ENCODE results near the gene H1-8. TPM values are rescaled to one million over a fixed set of nuclear protein-coding genes. Genes with fewer than 3 reads are reported as not detected.

H1-8 gene
- total and polyA plus RNA-seq, 5 donors from 2014 or later: not detected

DNA sequence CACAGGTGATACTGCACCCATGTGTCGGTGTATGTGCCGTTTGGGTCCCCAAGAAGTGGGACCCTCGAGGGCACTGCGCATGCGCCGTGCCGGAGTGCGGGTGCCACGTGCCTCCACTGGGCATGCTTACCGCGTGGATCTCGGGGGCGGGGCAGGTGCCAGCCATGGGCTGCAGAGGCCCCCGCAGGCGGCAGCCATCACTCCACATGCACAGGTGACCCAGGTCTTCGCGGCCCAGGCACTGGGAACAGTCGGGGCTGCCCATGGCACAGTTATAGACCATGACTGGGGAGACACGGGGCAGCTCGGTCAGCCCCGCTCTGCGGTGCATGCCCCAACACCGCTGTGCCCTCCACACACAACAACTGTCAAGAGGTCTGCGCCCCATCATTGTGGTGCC, 31.2 kb downstream of the H1-8 start:
- Histone ChIP-seq H3K4me1 (ENCODE audit: control insufficient read depth, insufficient read depth, low read length, poor library complexity, severe bottlenecking) (peaks cover 38% of the 10 kb centered on the region), H3K4me3 (ENCODE audit: low read depth, low read length) (no peak overlapping the region), H3K27me3 (ENCODE audit: control insufficient read depth, insufficient read depth, low read length) (no peaks in the 10 kb centered on the region), H3K9me3 (ENCODE audit: control insufficient read depth in 2 of 2, low read length in 2 of 2) (no peaks in the 10 kb centered on the region), H3K36me3 (ENCODE audit: control insufficient read depth, insufficient read depth, low read length) (no peaks in the 10 kb centered on the region), H3K27ac (ENCODE audit: insufficient read depth, low read length, poor library complexity, severe bottlenecking) (no peak overlapping the region)
- Mint-ChIP-seq H3K27ac (peak overlapping the region in 2 of 3 donors; percentile 51 to 91), H3K4me1 (peaks cover 0 to 35% (median 8%) of the 10 kb centered on the region in 4 donors), H3K27me3 (no peaks in the 10 kb centered on the region), H3K4me3 (no peak overlapping the region), H3K36me3 (no peaks in the 10 kb centered on the region), H3K9me3 (no peaks in the 10 kb centered on the region)
- no peak for ATAC-seq (ENCODE audit: low read depth in 2 of 2)
- no peak for DNase-seq

DNA sequence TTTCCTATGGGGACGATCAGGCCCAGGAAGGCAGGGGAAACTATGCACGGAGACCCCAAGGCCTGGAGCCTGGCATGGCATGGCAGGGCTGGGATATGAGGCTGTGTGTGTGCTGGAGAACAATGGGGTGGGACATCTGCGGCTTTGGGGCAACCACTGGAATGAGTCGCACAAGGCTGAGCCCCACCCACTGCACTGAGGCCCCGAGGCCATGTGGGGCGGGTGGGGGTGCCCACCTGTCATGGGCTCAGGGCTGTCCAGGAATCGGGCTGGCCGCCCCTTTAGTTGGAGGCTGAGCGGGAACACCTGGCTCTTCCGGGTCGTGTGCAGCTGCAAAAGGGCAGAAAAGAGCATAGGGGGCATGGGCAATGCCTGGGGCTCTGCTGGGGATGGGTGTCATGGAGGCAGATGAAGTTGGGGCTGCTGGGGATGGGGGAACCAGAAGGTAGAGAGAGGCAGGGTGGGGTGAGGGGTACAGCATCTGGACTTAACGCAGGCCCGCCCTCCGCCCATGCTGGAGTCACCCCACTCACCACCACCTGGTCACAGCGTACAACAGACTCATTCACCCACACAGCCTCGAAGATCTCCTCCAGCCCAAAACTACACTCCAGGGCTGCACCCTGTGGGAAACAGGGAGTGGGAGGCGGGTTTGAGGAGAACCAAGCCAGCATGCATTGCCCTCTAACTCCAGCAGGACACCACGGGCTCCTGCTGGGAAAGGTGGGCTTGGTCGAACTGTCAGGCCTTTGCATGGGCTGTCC, 32.4 kb downstream of the H1-8 start:
- H3K4me1 Mint-ChIP-seq: peaks cover 0 to 35% (median 8%) of the 10 kb centered on the region in 4 donors
- peak overlapping the region; percentile 43 to 92 (median 91) for H3K27ac Mint-ChIP-seq
- no peaks in the 10 kb centered on the region for H3K27me3 Mint-ChIP-seq
- Histone ChIP-seq H3K27ac (ENCODE audit: insufficient read depth, low read length, poor library complexity, severe bottlenecking) (no peak overlapping the region), H3K4me1 (ENCODE audit: control insufficient read depth, insufficient read depth, low read length, poor library complexity, severe bottlenecking) (peaks cover 38% of the 10 kb centered on the region), H3K27me3 (ENCODE audit: control insufficient read depth, insufficient read depth, low read length) (no peaks in the 10 kb centered on the region), H3K4me3 (ENCODE audit: low read depth, low read length) (no peak overlapping the region), H3K9me3 (ENCODE audit: control insufficient read depth in 2 of 2, low read length in 2 of 2) (no peaks in the 10 kb centered on the region), H3K36me3 (ENCODE audit: control insufficient read depth, insufficient read depth, low read length) (no peaks in the 10 kb centered on the region)
- no peaks in the 10 kb centered on the region for H3K9me3 Mint-ChIP-seq
- H3K4me3 Mint-ChIP-seq: no peak overlapping the region
- no peak for DNase-seq
- no peak for ATAC-seq (ENCODE audit: low read depth in 2 of 2)
- no peaks in the 10 kb centered on the region for H3K36me3 Mint-ChIP-seq

DNA sequence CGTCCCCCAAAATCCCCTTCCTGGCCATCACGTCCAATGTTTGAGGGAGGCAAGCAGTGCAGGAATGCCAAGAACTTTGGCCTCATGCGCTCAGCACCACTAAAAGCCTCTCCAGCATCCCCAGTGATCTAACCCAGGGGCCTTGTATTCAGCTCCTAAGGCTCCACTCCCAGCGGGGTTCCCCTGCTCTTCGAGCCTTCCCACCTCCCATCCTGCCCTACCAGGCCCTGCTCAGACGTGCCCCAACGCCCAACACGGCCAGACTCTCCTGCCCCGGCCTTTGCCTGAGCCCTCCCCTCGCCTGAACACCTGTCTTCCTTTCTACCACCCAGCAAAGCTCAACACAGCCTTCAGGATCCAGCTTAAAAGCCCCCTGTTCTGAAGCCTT, 33.0 kb downstream of the H1-8 start:
- H3K4me1 Mint-ChIP-seq: peaks cover 0 to 35% (median 8%) of the 10 kb centered on the region in 4 donors
- Histone ChIP-seq H3K27ac (ENCODE audit: insufficient read depth, low read length, poor library complexity, severe bottlenecking) (peak overlapping the region; percentile 45), H3K27me3 (ENCODE audit: control insufficient read depth, insufficient read depth, low read length) (no peaks in the 10 kb centered on the region), H3K4me3 (ENCODE audit: low read depth, low read length) (no peak overlapping the region), H3K9me3 (ENCODE audit: control insufficient read depth in 2 of 2, low read length in 2 of 2) (no peaks in the 10 kb centered on the region), H3K36me3 (ENCODE audit: control insufficient read depth, insufficient read depth, low read length) (no peaks in the 10 kb centered on the region), H3K4me1 (ENCODE audit: control insufficient read depth, insufficient read depth, low read length, poor library complexity, severe bottlenecking) (peaks cover 38% of the 10 kb centered on the region)
- H3K27me3 Mint-ChIP-seq: no peaks in the 10 kb centered on the region
- H3K4me3 Mint-ChIP-seq: no peak overlapping the region
- no peaks in the 10 kb centered on the region for H3K36me3 Mint-ChIP-seq
- no peak for ATAC-seq (ENCODE audit: low read depth in 2 of 2)
- DNase-seq: no peak
- H3K9me3 Mint-ChIP-seq: no peaks in the 10 kb centered on the region
- H3K27ac Mint-ChIP-seq: peak overlapping the region; percentile 56 to 92 (median 91)

DNA sequence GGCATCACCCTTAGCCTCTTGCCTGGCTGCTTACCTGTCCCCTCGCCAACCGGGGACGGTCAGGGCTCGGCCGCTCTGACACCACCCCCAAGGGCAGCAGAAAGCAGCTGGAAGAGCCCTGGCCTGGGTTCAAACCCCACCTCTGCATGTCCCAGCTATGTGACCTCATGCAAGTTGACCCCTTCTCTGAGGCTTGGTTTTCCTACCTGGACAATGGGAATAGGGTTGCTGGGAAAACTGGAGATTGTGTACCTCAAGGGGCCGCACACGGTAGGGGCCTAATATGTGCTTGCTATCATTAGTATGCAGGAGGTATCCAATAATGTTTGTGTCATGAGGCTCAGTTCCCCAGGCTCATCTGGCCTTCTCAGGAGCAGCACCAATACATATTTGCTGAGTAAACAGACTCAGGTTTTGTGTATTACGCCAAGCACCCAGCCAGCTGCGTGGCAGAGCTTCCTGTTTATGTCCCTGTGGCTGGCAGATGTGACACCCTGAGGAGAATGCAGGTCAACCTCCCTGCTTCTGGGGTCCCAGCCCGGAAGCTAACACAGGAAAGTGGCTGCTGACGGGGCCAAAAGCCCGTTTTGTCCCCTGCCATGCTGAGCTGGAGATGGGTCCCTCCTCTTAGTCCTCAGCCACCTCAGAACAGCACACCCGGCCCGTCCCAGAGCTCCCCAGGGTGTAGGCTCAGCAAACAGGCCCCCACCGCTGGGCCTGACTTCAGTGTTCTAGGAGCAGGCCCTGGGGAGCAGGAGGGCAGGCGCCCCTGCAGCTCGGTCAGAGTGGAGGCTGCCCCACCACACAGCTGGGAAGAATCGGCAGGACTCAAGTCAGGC, 33.8 kb downstream of the H1-8 start:
- no peaks in the 10 kb centered on the region for H3K27me3 ChIP-seq (ENCODE audit: control insufficient read depth, insufficient read depth, low read length)
- Mint-ChIP-seq H3K27me3 (no peaks in the 10 kb centered on the region), H3K4me1 (peaks cover 0 to 35% (median 8%) of the 10 kb centered on the region in 4 donors), H3K36me3 (no peaks in the 10 kb centered on the region), H3K4me3 (peak overlapping the region in 3 of 4 donors; percentile 48 to 75 (median 63)), H3K27ac (peak overlapping the region; percentile 91 to 96 (median 92)), H3K9me3 (no peaks in the 10 kb centered on the region)
- peaks cover 38% of the 10 kb centered on the region for H3K4me1 ChIP-seq (ENCODE audit: control insufficient read depth, insufficient read depth, low read length, poor library complexity, severe bottlenecking)
- no peaks in the 10 kb centered on the region for H3K36me3 ChIP-seq (ENCODE audit: control insufficient read depth, insufficient read depth, low read length)
- peak overlapping the region; percentile 45 for H3K27ac ChIP-seq (ENCODE audit: insufficient read depth, low read length, poor library complexity, severe bottlenecking)
- peak overlapping the region; percentile 32 for H3K4me3 ChIP-seq (ENCODE audit: low read depth, low read length)
- H3K9me3 ChIP-seq (ENCODE audit: control insufficient read depth in 2 of 2, low read length in 2 of 2): no peaks in the 10 kb centered on the region
- DNase-seq (peak; percentile 20 to 89 (median 71)), ATAC-seq (ENCODE audit: low read depth in 2 of 2) (peak; percentile 78 to 85)

DNA sequence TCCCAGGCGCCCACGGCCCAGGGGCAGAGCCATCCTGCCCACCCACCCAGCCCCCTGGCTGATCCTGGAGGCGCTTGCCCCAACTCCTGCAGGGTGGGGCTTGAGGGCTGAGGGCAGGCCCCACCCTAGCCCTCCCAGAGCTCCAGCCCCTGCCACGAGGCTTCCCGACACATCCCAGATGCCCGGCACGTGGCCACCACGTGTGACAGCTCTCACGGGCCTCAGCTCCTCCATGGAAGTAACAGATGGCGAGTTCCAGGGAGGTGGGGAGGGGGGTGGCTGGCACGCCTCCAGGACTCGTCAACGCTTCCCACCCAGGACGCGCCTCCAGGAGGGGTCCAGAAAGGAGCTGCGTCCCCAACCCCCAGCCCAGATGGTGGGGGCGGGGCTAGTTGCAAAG, 34.4 kb downstream of the H1-8 start:
- Mint-ChIP-seq H3K27me3 (no peaks in the 10 kb centered on the region), H3K4me3 (no peak overlapping the region), H3K27ac (peak overlapping the region; percentile 63 to 92 (median 91)), H3K36me3 (no peaks in the 10 kb centered on the region), H3K9me3 (no peaks in the 10 kb centered on the region), H3K4me1 (peaks cover 0 to 35% (median 8%) of the 10 kb centered on the region in 4 donors)
- DNase-seq (peak in 1 of 3 donors; percentile 5), ATAC-seq (ENCODE audit: low read depth in 2 of 2) (no peak)
- Histone ChIP-seq H3K9me3 (ENCODE audit: control insufficient read depth in 2 of 2, low read length in 2 of 2) (no peaks in the 10 kb centered on the region), H3K4me3 (ENCODE audit: low read depth, low read length) (no peak overlapping the region), H3K27ac (ENCODE audit: insufficient read depth, low read length, poor library complexity, severe bottlenecking) (no peak overlapping the region), H3K4me1 (ENCODE audit: control insufficient read depth, insufficient read depth, low read length, poor library complexity, severe bottlenecking) (peaks cover 38% of the 10 kb centered on the region), H3K27me3 (ENCODE audit: control insufficient read depth, insufficient read depth, low read length) (no peaks in the 10 kb centered on the region), H3K36me3 (ENCODE audit: control insufficient read depth, insufficient read depth, low read length) (no peaks in the 10 kb centered on the region)

DNA sequence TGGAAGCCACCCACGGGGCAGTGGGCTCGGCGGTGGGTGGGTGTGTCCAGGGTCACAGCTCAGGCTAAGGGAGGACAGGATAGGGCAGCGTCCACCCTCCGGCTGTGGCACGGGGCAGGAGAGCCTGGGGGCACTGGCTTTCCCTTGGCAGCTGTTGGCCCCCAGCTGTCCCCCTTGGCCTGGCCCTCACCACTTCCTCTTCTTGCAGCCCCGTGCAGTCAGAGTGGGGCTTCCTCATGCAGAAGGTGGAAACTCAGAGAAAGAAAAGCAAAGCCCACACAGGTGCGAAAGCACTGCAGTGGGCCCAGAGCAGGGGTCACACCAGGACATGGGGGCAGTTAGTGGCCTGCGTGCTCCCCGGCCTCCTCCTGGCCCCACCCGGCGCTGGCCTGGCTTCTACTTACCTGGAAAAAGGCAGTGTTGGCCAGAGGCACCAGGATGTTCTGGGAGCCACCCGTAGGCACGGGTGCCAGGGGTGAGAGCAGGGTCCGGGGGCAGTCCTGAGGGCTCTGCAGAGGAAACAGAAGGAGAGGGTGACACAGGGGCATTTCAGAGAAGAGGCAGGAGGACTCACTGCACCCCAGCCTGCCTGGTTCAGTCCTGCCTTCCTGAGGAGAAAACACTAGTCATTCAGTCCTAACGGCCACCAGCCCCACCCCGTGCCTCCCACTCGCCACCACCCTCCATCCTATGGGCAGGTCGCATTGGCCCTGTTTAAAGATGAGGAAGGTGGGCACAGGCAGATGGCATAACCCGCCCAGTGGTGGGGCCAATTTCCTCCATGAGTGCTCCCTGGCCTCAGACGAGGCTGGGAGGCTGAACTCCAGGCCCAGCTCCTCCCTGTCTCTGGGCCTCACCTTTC, 35.2 kb downstream of the H1-8 start:
- Mint-ChIP-seq H3K4me3 (peak overlapping the region in 1 of 4 donors; percentile 46), H3K27ac (peak overlapping the region; percentile 32 to 81 (median 64)), H3K9me3 (no peaks in the 10 kb centered on the region), H3K4me1 (peaks cover 0 to 35% (median 8%) of the 10 kb centered on the region in 4 donors), H3K36me3 (no peaks in the 10 kb centered on the region), H3K27me3 (no peaks in the 10 kb centered on the region)
- H3K36me3 ChIP-seq (ENCODE audit: control insufficient read depth, insufficient read depth, low read length): no peaks in the 10 kb centered on the region
- ATAC-seq (ENCODE audit: low read depth in 2 of 2): peak; percentile 18 to 22
- H3K4me3 ChIP-seq (ENCODE audit: low read depth, low read length): no peak overlapping the region
- peak in 1 of 3 donors; percentile 43 for DNase-seq
- peaks cover 38% of the 10 kb centered on the region for H3K4me1 ChIP-seq (ENCODE audit: control insufficient read depth, insufficient read depth, low read length, poor library complexity, severe bottlenecking)
- no peaks in the 10 kb centered on the region for H3K27me3 ChIP-seq (ENCODE audit: control insufficient read depth, insufficient read depth, low read length)
- H3K9me3 ChIP-seq (ENCODE audit: control insufficient read depth in 2 of 2, low read length in 2 of 2): no peaks in the 10 kb centered on the region
- H3K27ac ChIP-seq (ENCODE audit: insufficient read depth, low read length, poor library complexity, severe bottlenecking): peak overlapping the region; percentile 5

DNA sequence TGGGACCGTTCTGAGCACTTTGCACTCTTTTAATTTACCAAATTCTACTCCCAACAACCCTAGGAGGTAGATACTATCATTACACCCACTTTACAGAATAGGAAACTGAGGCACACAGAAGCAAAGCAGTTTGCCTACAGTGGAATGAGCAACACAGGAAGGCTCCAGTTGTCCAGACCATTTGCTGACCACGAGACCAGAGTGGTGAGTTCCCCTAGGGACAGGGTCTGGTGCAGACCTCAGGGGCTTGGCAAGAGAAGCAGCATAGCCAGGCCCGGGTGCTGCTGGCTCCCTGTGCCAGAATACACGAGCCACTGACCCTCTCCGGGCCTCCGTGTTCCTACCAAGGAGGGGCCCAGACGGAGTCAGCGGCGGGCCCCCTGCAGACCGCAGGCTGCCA, 37.0 kb downstream of the H1-8 start:
- H3K4me1 Mint-ChIP-seq: peaks cover 0 to 35% (median 8%) of the 10 kb centered on the region in 4 donors
- Histone ChIP-seq H3K9me3 (ENCODE audit: control insufficient read depth in 2 of 2, low read length in 2 of 2) (no peaks in the 10 kb centered on the region), H3K36me3 (ENCODE audit: control insufficient read depth, insufficient read depth, low read length) (no peaks in the 10 kb centered on the region), H3K27me3 (ENCODE audit: control insufficient read depth, insufficient read depth, low read length) (no peaks in the 10 kb centered on the region), H3K27ac (ENCODE audit: insufficient read depth, low read length, poor library complexity, severe bottlenecking) (no peak overlapping the region), H3K4me3 (ENCODE audit: low read depth, low read length) (no peak overlapping the region), H3K4me1 (ENCODE audit: control insufficient read depth, insufficient read depth, low read length, poor library complexity, severe bottlenecking) (peaks cover 38% of the 10 kb centered on the region)
- no peaks in the 10 kb centered on the region for H3K36me3 Mint-ChIP-seq
- ATAC-seq (ENCODE audit: low read depth in 2 of 2) (no peak), DNase-seq (no peak)
- no peaks in the 10 kb centered on the region for H3K27me3 Mint-ChIP-seq
- no peaks in the 10 kb centered on the region for H3K9me3 Mint-ChIP-seq
- peak overlapping the region in 2 of 3 donors; percentile 38 to 59 for H3K27ac Mint-ChIP-seq
- H3K4me3 Mint-ChIP-seq: no peak overlapping the region

Measured in CD4-positive, CD25-positive, alpha-beta regulatory T cell (primary cell).